Activated CD4-positive, alpha-beta T cell treated with anti-CD3 and anti-CD28 coated beads, Interleukin-2, amount 50 U/mL, for 1 hour (primary cell): Measurements from ENCODE around the gene SLF1.

Experiments used
- DNase-seq: peaks from one replicate; pipeline ENCODE4 v3.0.0-alpha.2; 2020

Gene SLF1

DNA sequence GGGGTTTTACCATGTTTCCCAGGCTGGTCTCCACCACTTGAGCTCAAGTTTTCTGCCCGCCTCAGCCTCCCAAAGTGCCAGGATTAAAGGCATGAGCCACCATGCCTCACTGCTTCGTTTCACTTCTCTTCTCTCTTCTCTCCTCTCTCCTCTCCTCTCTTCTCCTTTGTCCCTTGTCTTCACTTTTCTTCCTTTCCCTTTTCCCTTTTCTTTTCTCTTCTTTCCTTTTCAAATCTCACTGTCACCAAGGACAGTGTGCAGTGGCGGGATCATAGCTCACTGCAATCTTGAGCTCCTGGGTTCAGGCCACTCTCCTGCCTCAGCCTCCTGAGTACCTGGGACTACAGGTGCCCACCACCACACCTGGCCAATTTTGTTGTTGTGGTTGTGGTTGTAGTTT is 49.5 kb downstream of the SLF1 start:
- no peak for DNase-seq

DNA sequence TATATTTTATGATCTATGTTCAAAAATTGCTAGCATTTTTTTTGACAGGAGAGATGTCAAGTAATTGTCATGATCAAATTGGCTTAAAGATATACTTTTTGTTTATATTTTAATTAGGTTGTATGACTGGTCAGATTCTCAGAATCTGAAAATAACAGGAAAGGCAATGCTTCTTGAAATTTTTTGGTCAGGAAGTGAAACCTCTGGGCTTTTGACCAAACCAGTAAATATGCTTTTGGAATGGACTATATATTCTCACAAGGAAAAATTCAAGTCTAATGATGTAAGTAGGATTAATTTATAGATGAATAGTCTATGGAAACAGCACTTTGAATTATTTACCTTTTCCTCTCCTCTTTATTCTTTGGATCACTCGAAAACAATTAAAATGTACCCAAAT is 52.3 kb downstream of the SLF1 start:
- DNase-seq = no peak

DNA sequence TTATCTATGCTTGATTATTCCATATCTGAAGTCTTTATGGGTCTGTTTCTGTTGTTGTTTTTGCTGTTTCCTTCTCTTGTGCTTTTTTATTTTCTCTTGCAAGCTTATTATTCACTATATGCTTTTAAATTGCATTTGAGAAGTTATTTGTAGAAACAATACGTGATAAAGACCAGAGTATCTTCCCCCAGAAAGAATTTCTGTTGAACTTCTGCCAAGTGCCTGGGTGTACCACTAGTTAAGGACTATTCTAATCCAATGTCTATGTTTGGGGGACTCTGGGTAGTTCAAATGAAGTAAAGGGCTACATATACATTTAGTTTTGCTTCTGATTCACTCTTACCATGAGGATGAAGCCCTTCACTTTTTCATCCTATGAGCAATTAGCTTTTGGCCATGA is 54.3 kb downstream of the SLF1 start:
- no peak for DNase-seq

DNA sequence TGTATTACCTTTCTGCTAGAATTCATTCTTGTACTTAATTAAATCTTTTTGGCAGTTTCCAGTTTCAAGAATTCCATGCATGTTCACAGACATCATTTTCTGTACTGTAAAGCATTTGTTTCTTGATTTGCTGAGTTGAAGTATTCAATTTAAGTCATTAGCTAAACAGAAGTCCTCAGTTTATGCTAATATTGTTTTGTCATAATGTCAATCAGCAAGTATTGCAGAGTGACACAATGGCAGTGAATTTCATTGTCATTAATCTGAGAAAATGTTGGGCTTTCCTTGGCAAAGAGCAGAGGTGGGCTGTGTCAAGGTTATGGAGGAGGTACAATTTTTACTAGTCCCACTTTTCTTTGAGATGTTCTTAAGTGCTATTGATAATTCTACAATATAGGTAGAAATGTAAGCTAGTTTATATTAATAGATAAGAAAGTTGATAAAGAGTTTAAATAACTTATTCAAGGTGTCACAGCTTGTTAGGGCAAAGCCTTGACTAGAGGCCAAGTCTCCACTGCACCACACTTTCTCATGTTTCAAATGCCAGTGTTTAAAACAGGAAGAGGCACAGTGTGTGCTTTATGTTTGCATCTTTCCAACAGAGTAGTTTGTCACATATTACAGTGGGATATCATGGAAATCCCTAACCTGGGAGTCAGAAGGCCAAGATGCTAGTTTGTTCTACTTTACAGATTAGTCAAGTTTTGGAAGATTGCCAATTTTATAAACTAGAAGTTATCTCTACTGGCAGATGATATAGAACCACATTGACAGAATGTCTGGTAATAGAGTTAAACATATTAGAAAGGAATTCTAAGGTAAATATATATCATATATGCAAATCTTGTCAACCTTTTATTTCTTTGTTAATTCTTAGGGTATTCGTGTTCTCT is 56.3 kb downstream of the SLF1 start:
- DNase-seq = no peak

DNA sequence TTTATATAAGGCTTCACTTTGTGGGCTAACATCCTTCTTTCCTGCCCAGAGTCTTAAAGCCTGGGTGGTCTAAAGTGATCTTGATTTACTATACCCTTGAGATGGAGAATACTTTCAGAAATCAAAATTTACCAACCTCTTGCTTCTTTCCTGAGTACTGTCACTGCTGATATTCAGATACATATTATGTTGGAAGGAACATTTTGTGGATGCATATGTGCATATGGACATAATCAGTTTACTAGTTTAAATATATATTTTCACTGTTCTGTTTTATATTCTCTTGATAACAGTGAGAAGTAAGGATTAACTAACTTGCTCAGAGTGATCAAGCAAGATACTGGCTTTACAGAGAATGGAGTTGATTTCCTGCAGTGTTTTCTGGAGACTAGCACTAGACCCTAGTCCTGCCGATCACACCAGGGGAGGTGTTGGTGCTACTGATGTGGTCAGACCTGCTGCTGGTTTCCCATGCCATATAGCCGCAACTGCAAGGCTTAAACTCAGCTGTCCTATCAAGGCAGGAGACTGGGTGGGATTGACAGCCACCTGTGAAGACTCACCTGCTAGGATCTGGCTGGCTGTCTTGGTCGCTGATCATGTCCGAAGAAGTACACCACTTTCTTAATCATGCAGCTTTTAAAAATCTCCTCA is 57.6 kb downstream of the SLF1 start:
- DNase-seq = no peak

DNA sequence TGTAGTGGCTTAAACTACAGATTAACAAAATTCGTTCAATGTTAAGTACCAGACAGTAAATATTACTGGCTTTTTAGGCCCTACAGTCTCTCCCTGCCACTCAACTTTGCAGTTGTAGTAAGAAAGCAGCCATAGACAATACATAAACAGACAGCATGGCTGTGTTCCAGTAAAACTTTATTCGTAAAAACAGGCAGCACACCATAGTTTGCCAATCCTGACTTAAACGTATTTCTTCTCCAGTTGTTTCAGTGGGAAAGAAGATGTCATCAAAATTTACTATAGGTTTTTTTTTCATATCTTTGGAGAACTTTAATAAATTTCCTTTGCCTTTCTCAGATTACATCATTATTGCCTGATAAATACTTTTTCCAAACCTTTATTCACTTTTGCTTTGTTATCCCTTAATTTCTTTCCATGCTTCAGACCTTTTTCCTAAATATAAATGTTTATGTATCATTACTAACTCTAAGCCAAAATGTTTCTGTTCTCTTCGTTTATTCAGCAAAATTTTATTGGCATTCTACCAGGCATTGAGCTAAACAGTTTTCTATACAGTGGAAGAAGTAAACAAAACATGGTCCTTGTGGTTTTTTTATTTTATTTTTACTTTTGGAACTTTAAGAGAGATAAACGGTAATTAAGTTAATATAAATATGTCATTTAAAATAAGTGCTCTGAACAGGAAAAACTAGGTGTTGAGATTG is 64.5 kb downstream of the SLF1 start:
- DNase-seq = no peak

DNA sequence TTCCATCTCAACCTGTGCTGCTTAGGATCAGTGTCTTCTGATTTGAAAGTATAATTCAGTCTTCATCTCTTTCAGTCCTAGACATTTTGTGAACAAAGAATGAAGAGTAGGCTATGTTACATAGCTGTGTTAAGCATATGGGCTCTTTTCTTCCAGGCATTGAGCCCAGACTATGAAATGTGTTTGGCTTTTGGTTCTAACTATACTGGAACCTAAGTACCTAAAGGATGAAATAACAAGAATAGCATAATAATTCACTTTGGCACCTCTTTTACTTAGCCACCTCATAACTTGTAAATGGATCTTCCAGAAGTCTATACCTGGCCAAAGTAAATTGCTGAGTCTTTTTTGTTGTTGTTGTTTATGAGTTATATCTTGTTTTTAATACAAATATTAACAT is 71.4 kb downstream of the SLF1 start:
- no peak for DNase-seq

DNA sequence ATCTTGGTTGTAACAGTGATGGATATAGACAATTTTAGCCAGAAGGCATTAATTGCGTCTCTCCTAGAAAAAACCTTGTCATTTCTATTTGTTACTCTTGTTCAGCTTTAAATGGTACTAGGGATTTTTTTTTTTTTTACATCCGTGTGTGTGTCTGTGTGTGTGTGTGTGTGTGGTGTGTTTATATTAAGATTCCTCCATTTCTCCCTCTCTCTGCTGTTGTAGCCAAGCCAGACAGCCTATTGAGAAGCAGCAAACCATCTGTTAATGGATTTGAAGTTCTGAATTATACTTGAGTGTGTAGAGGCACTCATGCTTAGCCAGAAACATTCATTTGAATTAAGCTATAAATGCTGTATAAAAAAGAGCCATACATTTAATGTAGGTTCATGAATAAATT is 72.3 kb downstream of the SLF1 start:
- no peak for DNase-seq

DNA sequence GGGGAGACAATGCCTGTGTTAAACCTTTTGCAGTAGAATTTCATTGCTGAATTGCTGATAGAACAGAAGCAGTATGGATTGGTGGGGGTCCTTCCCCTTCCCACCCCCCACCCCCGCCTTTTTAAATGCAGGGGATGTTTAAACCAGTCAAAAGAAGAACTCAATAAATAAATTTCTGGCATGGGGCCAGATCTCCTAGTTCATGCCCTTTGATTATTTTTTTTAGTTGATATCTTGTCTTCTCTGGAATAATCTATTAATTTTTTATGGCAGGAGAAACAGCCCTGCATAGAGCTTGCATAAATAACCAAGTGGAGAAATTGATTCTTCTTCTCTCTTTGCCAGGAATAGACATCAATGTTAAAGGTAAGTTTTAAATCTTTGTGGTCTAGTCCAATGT is 72.8 kb downstream of the SLF1 start:
- DNase-seq = no peak

DNA sequence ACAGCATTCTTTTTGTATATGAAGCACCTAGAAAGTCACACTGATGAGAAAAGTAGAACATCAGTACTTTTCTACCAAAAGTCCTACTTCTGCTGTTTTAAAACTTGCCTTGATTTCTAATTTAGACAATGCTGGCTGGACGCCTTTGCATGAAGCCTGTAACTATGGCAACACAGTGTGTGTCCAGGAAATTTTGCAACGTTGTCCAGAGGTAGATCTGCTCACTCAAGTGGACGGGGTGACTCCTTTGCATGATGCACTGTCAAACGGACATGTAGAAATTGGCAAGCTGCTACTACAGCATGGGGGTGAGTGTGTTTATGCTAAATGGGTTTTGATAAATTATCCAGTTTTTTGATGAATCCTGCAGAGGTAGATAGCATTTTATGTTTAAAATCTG is 73.5 kb downstream of the SLF1 start:
- DNase-seq = no peak

DNA sequence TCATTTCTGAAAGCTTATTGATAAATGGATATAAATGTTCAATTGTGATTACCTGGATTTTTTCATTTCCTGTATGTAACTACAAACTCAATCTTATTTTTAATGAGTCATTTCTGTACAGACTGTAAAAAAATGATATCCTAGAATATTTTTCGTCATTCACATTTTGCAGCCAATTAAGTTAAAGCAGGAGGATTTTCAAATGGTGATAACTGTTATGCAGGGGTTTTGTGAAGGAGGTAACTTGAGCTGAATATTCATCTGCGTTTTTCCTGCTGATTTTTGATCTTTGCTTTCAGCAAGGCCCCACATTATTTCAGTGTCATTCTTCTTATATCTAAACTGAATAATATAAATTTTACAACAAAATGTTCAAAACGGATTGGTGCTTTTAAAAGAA is 74.1 kb downstream of the SLF1 start:
- DNase-seq = no peak

DNA sequence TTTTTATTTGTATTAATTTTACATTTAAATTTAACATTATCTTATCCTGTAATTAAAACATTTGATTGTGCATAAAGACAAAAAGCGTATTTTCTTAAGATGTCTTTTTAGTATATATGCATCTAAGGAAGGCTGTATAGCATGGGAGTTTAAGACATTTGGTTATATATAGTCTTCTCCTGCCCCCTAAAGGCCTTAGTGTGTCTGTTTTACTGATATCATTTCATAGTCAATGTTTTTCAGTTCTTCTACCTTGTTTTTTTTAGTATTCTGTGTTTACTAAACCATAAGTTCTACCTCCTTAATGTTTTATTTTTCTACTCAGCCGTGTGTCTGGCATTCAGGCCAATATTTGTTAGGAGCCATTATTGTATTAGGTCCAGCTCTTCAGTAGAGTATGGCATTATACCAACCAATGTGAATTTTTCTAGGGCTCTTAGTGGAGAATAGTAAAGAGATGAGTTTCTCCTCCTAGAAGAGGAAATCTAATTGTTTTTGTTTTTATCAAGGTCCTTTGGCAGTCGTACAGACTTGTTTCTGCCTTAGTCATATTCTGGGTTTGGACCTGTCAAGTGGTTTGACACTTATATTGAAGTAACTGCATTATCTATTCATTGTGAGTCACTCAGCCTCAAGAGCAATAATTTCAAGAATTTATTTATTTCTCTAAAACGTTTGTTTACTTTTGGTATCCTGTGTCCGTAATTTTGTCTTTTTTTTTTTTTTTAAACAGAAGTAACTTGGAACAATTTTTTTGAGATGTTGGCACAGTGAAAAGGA is 74.8 kb downstream of the SLF1 start:
- no peak for DNase-seq

DNA sequence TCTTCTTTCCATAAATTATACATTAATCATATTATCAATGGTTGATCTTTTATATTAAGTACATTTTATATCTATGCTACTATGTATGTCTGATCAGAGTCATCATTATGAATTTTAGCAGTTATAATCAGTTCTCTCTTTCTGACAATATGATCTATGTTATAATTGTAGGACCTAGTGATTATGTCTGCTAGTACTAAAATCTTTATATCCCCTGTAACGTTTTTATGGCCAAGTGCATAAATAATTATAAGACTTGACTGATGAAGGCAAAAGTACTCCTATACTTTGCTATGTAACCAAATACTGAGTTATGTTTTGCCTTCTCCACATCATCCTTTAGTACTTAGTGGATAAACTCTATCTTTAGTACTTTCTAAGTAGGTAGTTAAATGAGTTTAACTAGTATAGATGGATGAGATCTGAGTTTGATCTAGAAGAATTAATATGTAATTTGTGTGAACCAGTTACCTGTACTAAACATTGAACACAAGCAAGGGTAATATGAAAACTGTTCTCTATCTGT is 75.4 kb downstream of the SLF1 start:
- DNase-seq = no peak

DNA sequence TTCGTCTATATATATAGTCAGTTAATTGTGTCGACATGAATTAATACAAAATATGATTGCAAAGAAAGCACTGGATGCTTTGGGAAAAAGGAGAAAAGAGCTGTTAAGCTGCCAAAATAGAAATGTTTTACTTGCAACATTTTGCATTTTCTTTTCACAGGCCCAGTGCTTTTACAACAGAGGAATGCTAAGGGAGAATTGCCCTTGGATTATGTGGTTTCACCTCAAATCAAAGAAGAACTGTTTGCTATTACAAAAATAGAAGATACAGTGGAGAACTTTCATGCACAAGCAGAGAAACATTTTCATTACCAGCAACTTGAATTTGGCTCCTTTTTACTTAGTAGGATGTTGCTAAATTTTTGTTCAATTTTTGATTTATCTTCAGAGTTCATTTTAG is 76.2 kb downstream of the SLF1 start:
- DNase-seq = no peak

DNA sequence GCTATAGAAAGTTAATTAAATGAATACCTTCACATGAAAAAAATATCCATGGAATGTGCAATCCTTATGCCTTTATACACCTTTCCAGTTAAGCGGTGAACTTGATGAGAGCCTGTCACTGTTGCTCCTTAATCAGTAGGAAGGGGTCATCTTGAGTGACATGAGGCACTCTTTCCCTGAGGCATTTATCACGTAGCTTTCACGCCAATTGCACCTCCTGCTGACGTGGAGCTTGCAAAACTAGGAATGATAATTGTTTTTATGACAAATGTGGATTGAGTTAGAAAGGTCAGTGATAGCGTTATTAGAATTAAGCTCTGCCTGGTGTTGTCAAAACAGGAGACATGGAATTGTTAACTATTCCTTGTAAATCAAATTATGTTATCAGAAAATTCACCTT is 79.7 kb downstream of the SLF1 start:
- DNase-seq = no peak

DNA sequence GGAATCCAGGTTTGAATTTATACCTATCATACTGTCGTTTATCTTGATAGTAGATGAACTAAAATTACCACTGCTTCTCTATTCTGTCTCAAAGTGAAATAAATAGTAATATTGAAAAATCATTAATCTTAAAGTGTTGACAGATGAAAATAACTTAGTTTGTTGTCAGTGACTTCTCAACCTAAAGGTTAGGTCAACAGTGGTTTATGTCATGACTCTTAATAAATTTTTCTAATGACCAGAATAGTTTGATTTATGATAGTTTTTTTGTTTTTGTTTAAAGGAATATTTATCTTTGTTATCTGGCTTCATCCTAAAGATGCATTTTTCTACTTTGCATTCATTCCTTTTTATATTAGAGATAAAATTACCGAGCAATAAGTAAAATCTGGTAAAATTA is 81.1 kb downstream of the SLF1 start:
- DNase-seq = no peak

DNA sequence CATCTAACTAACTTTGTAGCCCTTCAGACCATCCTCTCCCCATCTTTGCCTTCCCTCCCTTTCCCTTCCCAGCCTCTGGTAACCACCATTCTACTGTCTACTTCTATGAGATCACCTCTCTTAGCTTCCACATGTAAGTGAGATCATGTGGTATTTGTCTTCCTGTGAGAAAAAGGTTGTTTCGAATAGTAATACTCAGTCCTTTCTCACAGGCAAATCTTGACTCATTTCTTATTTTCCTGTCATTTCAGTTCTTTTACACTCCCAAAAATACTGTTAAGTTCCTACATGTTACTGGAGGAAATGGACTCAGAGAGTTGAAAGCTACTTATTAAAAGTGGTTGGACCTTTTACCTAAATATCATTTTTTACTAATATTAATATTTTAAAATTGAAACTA is 82.1 kb downstream of the SLF1 start:
- no peak for DNase-seq

DNA sequence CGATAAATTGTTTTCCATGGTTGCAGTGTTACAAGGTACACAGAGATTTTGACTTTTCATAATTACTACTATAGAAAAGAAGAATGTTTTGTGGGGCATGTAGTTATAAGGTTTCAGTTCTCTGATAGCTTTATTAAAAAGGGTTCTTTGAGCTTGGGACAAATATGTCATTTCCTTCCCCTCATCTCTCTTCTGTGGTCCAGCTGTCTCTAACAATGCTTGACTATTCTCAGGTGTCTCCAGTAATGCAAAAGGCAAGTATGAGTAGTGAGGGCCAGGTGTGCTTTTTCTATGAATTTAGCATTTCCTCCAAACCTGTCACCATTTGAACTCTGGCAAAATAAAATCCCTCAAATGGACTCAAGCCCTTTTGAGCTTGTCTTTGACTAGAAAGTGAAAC is 84.3 kb downstream of the SLF1 start:
- DNase-seq = no peak

DNA sequence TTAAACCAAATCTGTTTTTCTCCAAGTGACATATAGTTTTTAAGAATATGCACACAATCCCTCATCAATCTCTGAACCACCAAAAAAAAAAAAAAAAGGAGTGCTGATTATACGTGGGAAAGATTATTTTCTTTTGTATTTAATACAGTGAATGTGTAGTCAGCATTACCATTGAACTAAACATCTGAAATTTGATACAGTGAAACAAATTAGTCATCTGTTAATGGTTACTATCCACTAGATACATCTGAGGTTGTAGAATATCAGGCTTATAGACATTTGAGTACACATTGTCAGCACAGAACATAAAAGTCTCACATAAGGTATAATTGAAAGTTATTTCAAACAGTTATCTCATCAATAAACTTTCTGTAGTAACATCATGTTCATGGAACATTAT is 87.0 kb downstream of the SLF1 start:
- no peak for DNase-seq

DNA sequence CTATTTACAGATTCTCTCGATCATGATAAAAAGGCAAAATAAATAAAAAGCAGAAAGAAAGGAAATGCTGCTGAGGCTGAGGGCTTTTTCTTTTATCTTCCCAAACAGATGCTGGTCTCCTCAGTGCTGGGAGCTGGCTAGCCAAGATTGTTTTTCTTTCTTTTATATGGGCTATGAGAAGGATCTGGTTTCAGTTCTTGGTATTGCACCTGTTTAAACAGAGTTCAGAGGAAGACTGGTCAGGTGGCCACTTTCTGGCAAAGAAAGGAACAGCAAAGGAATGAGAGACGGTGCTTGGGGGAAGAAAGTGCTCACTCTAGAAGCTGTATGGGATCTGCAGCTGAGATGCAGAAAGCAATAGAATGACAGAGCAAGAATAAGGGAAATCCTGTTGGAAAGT is 88.9 kb downstream of the SLF1 start:
- DNase-seq = no peak

DNA sequence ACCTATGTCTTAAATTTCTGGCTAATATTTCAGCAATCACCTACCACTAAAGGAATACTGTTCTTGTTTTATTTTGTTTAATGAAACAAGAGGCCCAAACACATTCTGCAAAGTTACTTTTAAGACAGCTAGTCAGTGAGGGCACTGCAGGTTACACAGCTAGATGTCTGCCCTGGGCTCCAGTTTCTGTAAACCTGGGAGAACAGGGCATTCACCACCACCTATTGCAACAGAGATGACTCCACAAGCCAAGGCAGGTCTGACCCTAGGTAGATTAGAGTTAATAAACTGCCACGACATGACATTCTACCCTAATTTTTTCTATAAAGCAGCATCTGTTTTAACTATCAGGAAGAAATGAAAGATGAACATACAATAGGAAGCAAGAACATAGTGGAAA is 90.8 kb downstream of the SLF1 start:
- DNase-seq = no peak

DNA sequence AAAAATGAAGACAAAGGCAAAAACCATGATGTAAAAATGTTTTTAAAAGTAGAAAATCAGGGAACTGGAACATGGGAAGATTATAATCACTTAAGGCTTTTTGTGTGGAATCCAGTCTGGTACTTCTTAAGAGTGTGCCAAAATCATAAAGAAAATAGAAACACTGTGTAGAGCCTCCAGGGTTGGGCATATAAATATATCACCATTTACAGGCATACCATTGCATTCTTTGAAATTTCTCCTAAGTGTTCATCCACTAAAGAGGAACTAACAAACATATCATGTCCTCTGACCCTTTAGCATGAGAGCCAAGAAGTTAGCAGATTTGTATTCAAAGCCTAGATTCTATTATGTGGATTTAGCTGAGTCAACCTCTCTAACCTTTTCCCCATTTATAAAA is 93.3 kb downstream of the SLF1 start:
- DNase-seq = no peak

DNA sequence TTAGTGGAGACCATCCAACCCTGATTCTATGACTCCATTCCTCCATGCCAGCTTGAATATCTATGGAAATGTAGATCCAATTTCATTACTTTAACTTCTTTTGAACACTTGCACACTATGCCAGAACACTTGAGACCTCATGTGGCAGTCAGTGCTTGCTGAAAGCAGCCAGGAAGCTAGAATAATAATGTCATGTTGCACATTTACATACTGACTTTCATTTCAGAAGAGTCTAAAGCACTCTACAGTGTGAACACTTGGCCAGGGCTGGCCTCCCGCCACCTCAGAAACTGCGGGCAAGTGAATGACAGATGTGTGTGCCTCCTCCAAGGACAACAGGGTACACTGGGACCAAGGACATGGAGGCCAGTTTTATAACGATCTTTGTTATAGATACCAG is 97.3 kb downstream of the SLF1 start:
- DNase-seq = no peak
